IgD-negative memory B cell (primary cell): Measurements from ENCODE around the gene PSMB4. TPM values are rescaled to one million over a fixed set of nuclear protein-coding genes. Genes with fewer than 3 reads are reported as not detected.
"Not testable (repeated sequence)": the region's sequence is repeated elsewhere in the genome, so short reads cannot be mapped to it uniquely, and the experiment has no call there.

Experiments
- H3K27ac Mint-ChIP-seq, 3 donors: one replicate each; pipeline ENCODE4 v1.8.0; 2020 to 2022; ENCODE audit warnings: mild to moderate bottlenecking in 3 of 3, mixed read lengths in 3 of 3, moderate library complexity in 1 of 3
- H3K27me3 Mint-ChIP-seq: one replicate; pipeline ENCODE4 v1.8.0; 2021; ENCODE audit warnings: mixed read lengths
- H3K36me3 Mint-ChIP-seq: one replicate; pipeline ENCODE4 v1.8.0; 2020; ENCODE audit warnings: mild to moderate bottlenecking, mixed read lengths
- H3K4me1 Mint-ChIP-seq, 3 donors: one replicate each; pipeline ENCODE4 v1.8.0; 2020 to 2022; ENCODE audit warnings: mixed read lengths in 3 of 3, mild to moderate bottlenecking in 1 of 3
- H3K4me3 Mint-ChIP-seq, 4 donors: one replicate each; pipeline ENCODE4 v1.8.0; 2020 to 2022; ENCODE audit warnings: mild to moderate bottlenecking in 4 of 4, mixed read lengths in 4 of 4, moderate library complexity in 3 of 4
- H3K9me3 Mint-ChIP-seq, 3 donors: one replicate each; pipeline ENCODE4 v1.8.0; 2020 to 2021; ENCODE audit warnings: mixed read lengths in 3 of 3, mild to moderate bottlenecking in 1 of 3
- polyA plus RNA-seq: library from polyadenylated mRNA; unstranded; fragments of 300-500 nt; fragmentation: Illumina TruSeq; gene quantifications from one replicate; pipeline ENCODE4 v1.2.3, GENCODE V29; 2021

PSMB4 gene
- polyA plus RNA-seq, 1 donor from 2014 or later, result 69.1 TPM

DNA sequence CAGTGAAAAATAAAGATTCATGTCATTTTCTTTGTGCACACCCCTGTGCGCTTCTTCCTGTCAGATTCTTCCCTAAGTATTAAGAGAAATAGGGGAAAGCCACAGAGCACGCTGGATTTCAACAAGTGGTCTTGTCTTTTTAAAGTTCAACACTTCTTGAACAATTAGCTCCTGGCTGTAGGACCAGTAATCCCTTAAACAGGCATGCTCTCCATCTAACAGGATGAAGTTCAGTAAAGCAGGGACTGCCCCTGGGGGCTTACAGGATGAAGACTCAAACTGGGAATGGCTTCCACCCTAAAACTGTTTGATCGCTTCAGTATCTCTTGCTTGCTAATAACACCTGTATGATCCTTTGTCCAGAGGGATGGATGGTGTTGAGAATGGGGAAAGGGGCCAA, 4.2 kb downstream of the PSMB4 start:
- Mint-ChIP-seq H3K27me3 (no peaks in the 10 kb centered on the region), H3K27ac (peak overlapping the region in 2 of 3 donors; percentile 55 to 71), H3K36me3 (peaks cover 8% of the 10 kb centered on the region), H3K4me1 (peaks cover 0 to 14% (median 13%) of the 10 kb centered on the region in 3 donors), H3K9me3 (no peaks in the 10 kb centered on the region), H3K4me3 (no peak overlapping the region)

GRCh38 chr1:151405187-151405951, 6.0 kb downstream of the PSMB4 start:
- Mint-ChIP-seq H3K4me3 (peak overlapping the region in 1 of 4 donors; percentile 15), H3K9me3 (no peaks in the 10 kb centered on the region), H3K4me1 (peaks cover 0 to 9% (median 6%) of the 10 kb centered on the region in 3 donors), H3K36me3 (peaks cover 9% of the 10 kb centered on the region), H3K27me3 (no peaks in the 10 kb centered on the region), H3K27ac (peak overlapping the region in 1 of 3 donors; percentile 29)

GRCh38 chr1:151406176-151406575, 6.8 kb downstream of the PSMB4 start:
- peaks cover 8% of the 10 kb centered on the region for H3K36me3 Mint-ChIP-seq
- H3K27me3 Mint-ChIP-seq, result no peaks in the 10 kb centered on the region
- no peaks in the 10 kb centered on the region for H3K9me3 Mint-ChIP-seq
- no peak overlapping the region for H3K27ac Mint-ChIP-seq
- peaks cover 0 to 3% (median 0%) of the 10 kb centered on the region in 3 donors for H3K4me1 Mint-ChIP-seq
- peak overlapping the region in 1 of 4 donors; percentile 20 for H3K4me3 Mint-ChIP-seq

DNA sequence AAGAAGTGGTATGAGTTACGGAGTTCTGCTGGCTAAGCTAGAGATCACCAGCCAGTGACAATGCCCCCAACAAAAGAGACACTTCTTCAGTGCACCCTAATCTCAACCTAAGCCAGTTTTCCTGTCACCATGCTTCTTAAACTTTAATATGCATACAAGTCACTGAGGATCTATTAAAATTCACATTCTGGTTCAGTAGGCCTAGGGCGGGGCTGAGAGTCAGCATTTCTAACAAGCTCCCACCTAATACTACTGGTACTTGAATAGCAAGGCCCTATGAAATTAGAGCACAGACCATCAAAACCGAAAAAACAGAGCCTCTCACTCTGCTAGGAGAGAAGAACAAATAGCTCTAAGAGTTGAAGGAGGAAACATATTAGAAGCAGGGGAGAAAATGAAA, 7.9 kb downstream of the PSMB4 start:
- H3K27ac Mint-ChIP-seq, result no peak overlapping the region
- H3K4me3 Mint-ChIP-seq, result no peak overlapping the region
- H3K4me1 Mint-ChIP-seq, result peaks cover 0 to 3% (median 0%) of the 10 kb centered on the region in 3 donors
- H3K27me3 Mint-ChIP-seq, result no peaks in the 10 kb centered on the region
- peaks cover 8% of the 10 kb centered on the region for H3K36me3 Mint-ChIP-seq
- no peaks in the 10 kb centered on the region for H3K9me3 Mint-ChIP-seq

- H3K27ac Mint-ChIP-seq, result peak overlapping the region in 2 of 3 donors; percentile 28 to 53
- no peaks in the 10 kb centered on the region for H3K27me3 Mint-ChIP-seq
- peak overlapping the region in 1 of 4 donors; percentile 50 for H3K4me3 Mint-ChIP-seq
- no peaks in the 10 kb centered on the region for H3K9me3 Mint-ChIP-seq
- H3K36me3 Mint-ChIP-seq, result peaks cover 8% of the 10 kb centered on the region
- peaks cover 0 to 2% (median 0%) of the 10 kb centered on the region in 3 donors for H3K4me1 Mint-ChIP-seq
Measured at GRCh38 chr1:151408891-151409290, 9.5 kb downstream of the PSMB4 start.

GRCh38 chr1:151411884-151412283, 12.5 kb downstream of the PSMB4 start:
- H3K4me1 Mint-ChIP-seq, result peaks cover 0 to 3% (median 0%) of the 10 kb centered on the region in 3 donors
- no peak overlapping the region for H3K4me3 Mint-ChIP-seq
- peaks cover 10% of the 10 kb centered on the region for H3K36me3 Mint-ChIP-seq
- H3K27me3 Mint-ChIP-seq, result no peaks in the 10 kb centered on the region
- no peaks in the 10 kb centered on the region for H3K9me3 Mint-ChIP-seq
- no peak overlapping the region for H3K27ac Mint-ChIP-seq

GRCh38 chr1:151416231-151416630, 16.9 kb downstream of the PSMB4 start:
- H3K36me3 Mint-ChIP-seq, result peaks cover 7% of the 10 kb centered on the region
- no peaks in the 10 kb centered on the region for H3K9me3 Mint-ChIP-seq
- no peaks in the 10 kb centered on the region for H3K27me3 Mint-ChIP-seq
- H3K4me1 Mint-ChIP-seq, result peaks cover 0 to 1% (median 1%) of the 10 kb centered on the region in 3 donors
- no peak overlapping the region for H3K27ac Mint-ChIP-seq
- H3K4me3 Mint-ChIP-seq, result no peak overlapping the region

DNA sequence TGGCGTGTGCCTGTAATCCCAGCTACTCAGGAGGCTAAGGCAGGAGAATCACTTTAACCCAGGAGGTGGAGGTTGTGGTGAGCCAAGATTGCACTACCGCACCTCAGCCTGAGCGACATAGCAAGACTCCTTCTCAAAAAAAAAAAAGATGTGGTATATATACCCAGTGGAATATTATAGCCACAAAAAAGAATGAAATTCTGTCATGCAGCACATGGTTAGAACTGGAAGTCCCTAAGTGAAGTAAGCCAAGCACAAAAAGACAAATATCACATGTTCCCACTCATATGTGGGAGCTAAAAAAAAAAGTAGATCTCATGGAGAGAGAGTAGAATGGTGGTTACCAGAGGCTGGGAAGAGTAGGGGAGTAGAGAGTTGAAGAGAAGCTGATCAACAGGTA, 18.7 kb downstream of the PSMB4 start:
- H3K4me1 Mint-ChIP-seq, result peaks cover 0 to 1% (median 1%) of the 10 kb centered on the region in 3 donors
- no peaks in the 10 kb centered on the region for H3K9me3 Mint-ChIP-seq
- peaks cover 7% of the 10 kb centered on the region for H3K36me3 Mint-ChIP-seq
- H3K27me3 Mint-ChIP-seq, result no peaks in the 10 kb centered on the region
- H3K27ac Mint-ChIP-seq, result peak overlapping the region in 1 of 3 donors; percentile 3
- H3K4me3 Mint-ChIP-seq, result peak overlapping the region in 1 of 4 donors; percentile 38

GRCh38 chr1:151419819-151420218, 20.4 kb downstream of the PSMB4 start:
- Mint-ChIP-seq H3K9me3 (no peaks in the 10 kb centered on the region), H3K27me3 (no peaks in the 10 kb centered on the region), H3K4me3 (no peak overlapping the region), H3K27ac (no peak overlapping the region), H3K36me3 (peaks cover 4% of the 10 kb centered on the region), H3K4me1 (peaks cover 0 to 1% (median 1%) of the 10 kb centered on the region in 3 donors)

DNA sequence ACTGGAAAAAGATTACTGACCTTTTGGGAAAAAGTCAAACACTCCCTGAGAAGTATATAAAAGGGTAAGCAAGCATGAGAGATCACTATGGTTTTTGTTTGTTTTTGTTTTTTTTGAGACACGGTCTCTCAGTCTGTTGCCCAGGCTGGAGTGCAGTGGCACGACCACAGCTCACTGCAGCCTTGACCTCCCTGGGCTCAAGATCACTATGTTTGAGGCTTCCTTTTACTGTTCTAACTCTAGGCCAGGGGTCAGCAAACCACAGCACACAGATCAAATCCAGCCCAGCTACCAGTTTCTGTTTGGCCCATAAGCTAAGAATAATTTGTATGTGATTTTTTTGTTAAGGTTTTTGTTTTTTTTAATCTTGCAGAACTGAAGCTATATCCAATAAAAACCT, 25.7 kb downstream of the PSMB4 start:
- Mint-ChIP-seq H3K9me3 (no peaks in the 10 kb centered on the region), H3K27me3 (no peaks in the 10 kb centered on the region), H3K4me1 (no peaks in the 10 kb centered on the region), H3K27ac (no peak overlapping the region), H3K36me3 (peaks cover 2% of the 10 kb centered on the region), H3K4me3 (no peak overlapping the region)

DNA sequence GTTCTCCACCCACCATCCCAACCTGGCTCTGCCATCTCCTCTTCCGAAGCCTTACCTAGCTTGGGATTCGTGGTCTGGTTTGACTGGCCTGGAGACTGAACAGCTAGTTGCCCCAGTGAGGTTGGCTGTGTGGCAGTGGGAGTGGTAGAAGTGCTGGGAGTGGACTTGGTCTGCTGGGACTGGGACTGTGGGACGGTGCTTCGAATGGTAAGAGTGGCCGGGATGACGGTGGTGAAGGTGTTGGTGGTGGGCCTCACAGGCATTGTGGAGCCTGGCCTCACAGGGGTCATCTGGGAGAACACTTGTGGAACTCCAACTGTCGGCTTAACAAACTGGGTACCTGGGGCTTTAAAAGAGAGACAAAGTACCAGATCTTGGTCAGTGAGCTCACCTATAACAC, 28.7 kb downstream of the PSMB4 start:
- Mint-ChIP-seq H3K9me3 (no peaks in the 10 kb centered on the region), H3K36me3 (peaks cover 2% of the 10 kb centered on the region), H3K27me3 (no peaks in the 10 kb centered on the region), H3K4me1 (peaks cover 0 to 4% (median 1%) of the 10 kb centered on the region in 3 donors), H3K27ac (peak overlapping the region in 1 of 3 donors; percentile 80), H3K4me3 (no peak overlapping the region)

DNA sequence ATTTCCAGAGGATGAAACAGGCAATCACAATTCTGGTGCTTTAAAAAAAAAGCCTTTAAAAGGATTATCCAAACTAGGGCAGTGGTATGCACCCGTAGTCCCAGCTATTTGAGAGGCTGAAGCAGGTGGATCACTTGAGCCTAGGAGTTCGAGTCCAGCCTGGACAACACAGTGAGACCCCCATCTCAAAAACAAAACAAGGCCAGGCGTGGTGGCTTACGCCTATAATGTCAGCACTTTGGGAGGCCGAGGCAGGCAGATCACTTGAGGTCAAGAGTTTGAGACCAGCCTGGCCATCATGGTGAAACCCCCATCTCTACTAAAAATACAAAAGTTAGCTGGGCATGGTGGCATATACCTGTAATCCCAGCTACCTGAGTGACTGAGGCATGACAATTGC, 34.5 kb downstream of the PSMB4 start:
- not testable (repeated sequence) for H3K36me3 Mint-ChIP-seq, H3K9me3 Mint-ChIP-seq, H3K27me3 Mint-ChIP-seq, H3K4me3 Mint-ChIP-seq, H3K27ac Mint-ChIP-seq
- peaks cover 11 to 16% (median 12%) of the 10 kb centered on the region in 3 donors for H3K4me1 Mint-ChIP-seq

GRCh38 chr1:151435174-151435573, 35.8 kb downstream of the PSMB4 start:
- H3K36me3 Mint-ChIP-seq, result no peaks in the 10 kb centered on the region
- no peak overlapping the region for H3K4me3 Mint-ChIP-seq
- H3K4me1 Mint-ChIP-seq, result peaks cover 17 to 21% (median 21%) of the 10 kb centered on the region in 3 donors
- no peaks in the 10 kb centered on the region for H3K27me3 Mint-ChIP-seq
- peak overlapping the region in 2 of 3 donors; percentile 23 to 88 for H3K27ac Mint-ChIP-seq
- no peaks in the 10 kb centered on the region for H3K9me3 Mint-ChIP-seq

DNA sequence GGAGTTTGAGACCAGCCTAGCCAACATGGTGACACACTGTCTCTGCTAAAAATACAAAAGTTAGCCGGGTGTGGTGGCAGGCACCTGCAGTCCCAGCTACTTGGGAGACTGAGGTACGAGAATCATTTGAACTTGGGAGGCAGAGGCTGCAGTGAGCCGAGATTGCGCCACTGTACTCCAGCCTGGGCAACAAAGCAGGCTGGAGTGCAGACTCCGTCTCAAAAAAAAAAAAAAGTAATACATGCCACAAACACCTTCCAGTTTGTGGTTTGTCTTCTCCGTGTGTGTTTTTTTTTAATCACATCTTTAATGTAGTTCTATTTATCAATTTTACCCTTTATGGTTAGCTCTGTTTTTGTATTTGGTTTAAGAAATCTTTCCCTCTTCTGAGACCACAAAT, 37.6 kb downstream of the PSMB4 start:
- Mint-ChIP-seq H3K36me3 (peaks cover 3% of the 10 kb centered on the region), H3K9me3 (no peaks in the 10 kb centered on the region), H3K4me3 (no peak overlapping the region), H3K4me1 (peaks cover 23 to 32% (median 30%) of the 10 kb centered on the region in 3 donors), H3K27ac (peak overlapping the region in 2 of 3 donors; percentile 39 to 58), H3K27me3 (no peaks in the 10 kb centered on the region)

- peak overlapping the region in 1 of 4 donors; percentile 39 for H3K4me3 Mint-ChIP-seq
- H3K27me3 Mint-ChIP-seq, H3K9me3 Mint-ChIP-seq, H3K27ac Mint-ChIP-seq, H3K36me3 Mint-ChIP-seq: not testable (repeated sequence)
- peaks cover 20 to 32% (median 31%) of the 10 kb centered on the region in 3 donors for H3K4me1 Mint-ChIP-seq
Measured at GRCh38 chr1:151437396-151437795, 38.0 kb downstream of the PSMB4 start.
